ENCODE data around the gene HLA-DPA1. TPM values are rescaled to one million over a fixed set of nuclear protein-coding genes. Genes with fewer than 3 reads are reported as not detected.

The HLA-DPA1 gene
- total RNA-seq, 1 donor from 2014 or later, result 37.7 TPM

GRCh38 chr6:33092385-33092784 is 18.9 kb upstream of the HLA-DPA1 start:
- no peak for DNase-seq
- no peak for ATAC-seq
- intact Hi-C loops (cut with micrococcal nuclease), result no loop called here

GRCh38 chr6:33091957-33092356 is 18.5 kb upstream of the HLA-DPA1 start:
- DNase-seq, result peak; percentile 60
- peak; percentile 63 for ATAC-seq
- intact Hi-C loops (cut with micrococcal nuclease), result no loop called here

GRCh38 chr6:33088931-33089620 is 15.6 kb upstream of the HLA-DPA1 start:
- intact Hi-C loops (cut with micrococcal nuclease), result no loop called here
- DNase-seq (no peak), ATAC-seq (no peak)

- intact Hi-C loops (cut with micrococcal nuclease), result no loop called here
Observed at GRCh38 chr6:33088258-33088930, 14.9 kb upstream of the HLA-DPA1 start.

GRCh38 chr6:33085627-33086026 is 12.2 kb upstream of the HLA-DPA1 start:
- intact Hi-C loops (cut with micrococcal nuclease), result no loop called here
- no peak for ATAC-seq
- no peak for DNase-seq

More at GRCh38 chr6:33088258-33088930, 14.9 kb upstream of the HLA-DPA1 start:
- DNase-seq (no peak), ATAC-seq (no peak)

GRCh38 chr6:33082702-33083101 is 9.3 kb upstream of the HLA-DPA1 start:
- DNase-seq (peak; percentile 62), ATAC-seq (peak; percentile 31)
- intact Hi-C loops (cut with micrococcal nuclease), result loop anchor here (5.0 kb wide), 1 partner anchor 65 kb away; no protein-coding TSS in a partner anchor

- intact Hi-C loops (cut with micrococcal nuclease), result loop anchor here (5.0 kb wide), 1 partner anchor 64 kb away; no protein-coding TSS in a partner anchor
- ATAC-seq (peak; percentile 7), DNase-seq (no peak)
Observed at GRCh38 chr6:33081098-33081824, 7.8 kb upstream of the HLA-DPA1 start.

- ATAC-seq (peak; percentile 90), DNase-seq (peak; percentile 80)
- intact Hi-C loops (cut with micrococcal nuclease), result loop anchor here (5.0 kb wide), 1 partner anchor 63 kb away; no protein-coding TSS in a partner anchor
Observed at GRCh38 chr6:33080127-33081089, 7.0 kb upstream of the HLA-DPA1 start.

GRCh38 chr6:33079580-33079979 is 6.1 kb upstream of the HLA-DPA1 start:
- intact Hi-C loops (cut with micrococcal nuclease), result no loop called here
- no peak for DNase-seq
- no peak for ATAC-seq

- intact Hi-C loops (cut with micrococcal nuclease), result no loop called here
- ATAC-seq (no peak), DNase-seq (no peak)
Observed at GRCh38 chr6:33078919-33079521, 5.6 kb upstream of the HLA-DPA1 start.

GRCh38 chr6:33078442-33078841 is 5.0 kb upstream of the HLA-DPA1 start:
- DNase-seq (no peak), ATAC-seq (no peak)
- intact Hi-C loops (cut with micrococcal nuclease), result no loop called here

- ATAC-seq (no peak), DNase-seq (no peak)
- intact Hi-C loops (cut with micrococcal nuclease), result no loop called here
Observed at GRCh38 chr6:33077908-33078307, 4.5 kb upstream of the HLA-DPA1 start.

GRCh38 chr6:33076406-33076934 is 3.0 kb upstream of the HLA-DPA1 start:
- intact Hi-C loops (cut with micrococcal nuclease), result no loop called here
- ATAC-seq (no peak), DNase-seq (no peak)

GRCh38 chr6:33075568-33076405 is 2.3 kb upstream of the HLA-DPA1 start, which contains the start of gene HLA-DPB1:
Gene HLA-DPB1, plus strand, starts transcription at chr6:33075990. Its CDS starts 52 bp downstream, at chr6:33076042.
- intact Hi-C loops (cut with micrococcal nuclease), result no loop called here
- peak; percentile 73 for ATAC-seq
- no peak for DNase-seq

GRCh38 chr6:33075208-33075567 is 1.7 kb upstream of the HLA-DPA1 start:
- DNase-seq, result no peak
- ATAC-seq, result no peak
- intact Hi-C loops (cut with micrococcal nuclease), result no loop called here

- DNase-seq (no peak), ATAC-seq (no peak)
- intact Hi-C loops (cut with micrococcal nuclease), result no loop called here
Observed at GRCh38 chr6:33072508-33073100, 845 bp downstream of the HLA-DPA1 start.

- no peak for ATAC-seq
- no peak for DNase-seq
- intact Hi-C loops (cut with micrococcal nuclease), result no loop called here
Observed at GRCh38 chr6:33071569-33071968, 1.9 kb downstream of the HLA-DPA1 start.

Measured in left ventricle myocardium superior (tissue), 1 donor.